Activated T-cell treated with anti-CD3 and anti-CD28 coated beads, Interleukin-2, amount 50 U/mL, for 1 hour (primary cell): ENCODE results near the gene RAD51.
A peak's percentile ranks its signal among the peaks of the same experiment; 100 is the strongest.

Experiments
- DNase-seq: peaks from one replicate; pipeline ENCODE4 v3.0.0-alpha.2; 2020

The RAD51 gene

DNA sequence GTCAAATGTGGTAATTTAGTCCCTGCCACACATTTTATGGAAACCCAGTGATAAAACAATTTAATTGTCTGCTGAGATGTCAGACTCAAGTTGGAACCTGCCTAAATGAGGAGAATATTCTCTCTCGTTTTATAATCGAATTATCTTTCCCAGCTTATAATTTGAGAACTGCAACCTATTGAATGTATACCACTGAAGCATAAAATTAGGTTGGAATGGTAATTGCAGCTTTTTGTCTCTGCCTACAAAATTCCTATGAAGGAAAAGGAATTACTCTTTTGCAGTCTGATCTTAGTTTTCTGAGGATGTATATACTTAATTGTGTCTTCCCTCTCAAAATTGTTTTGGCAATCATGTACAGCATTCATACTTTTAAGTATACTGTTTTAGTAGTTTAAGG lies 28.9 kb downstream of the RAD51 start:
- DNase-seq, result no peak

DNA sequence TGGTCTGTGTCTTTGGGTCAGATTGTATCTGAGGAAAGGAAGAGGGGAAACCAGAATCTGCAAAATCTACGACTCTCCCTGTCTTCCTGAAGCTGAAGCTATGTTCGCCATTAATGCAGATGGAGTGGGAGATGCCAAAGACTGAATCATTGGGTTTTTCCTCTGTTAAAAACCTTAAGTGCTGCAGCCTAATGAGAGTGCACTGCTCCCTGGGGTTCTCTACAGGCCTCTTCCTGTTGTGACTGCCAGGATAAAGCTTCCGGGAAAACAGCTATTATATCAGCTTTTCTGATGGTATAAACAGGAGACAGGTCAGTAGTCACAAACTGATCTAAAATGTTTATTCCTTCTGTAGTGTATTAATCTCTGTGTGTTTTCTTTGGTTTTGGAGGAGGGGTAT lies 36.1 kb downstream of the RAD51 start:
- no peak for DNase-seq

DNA sequence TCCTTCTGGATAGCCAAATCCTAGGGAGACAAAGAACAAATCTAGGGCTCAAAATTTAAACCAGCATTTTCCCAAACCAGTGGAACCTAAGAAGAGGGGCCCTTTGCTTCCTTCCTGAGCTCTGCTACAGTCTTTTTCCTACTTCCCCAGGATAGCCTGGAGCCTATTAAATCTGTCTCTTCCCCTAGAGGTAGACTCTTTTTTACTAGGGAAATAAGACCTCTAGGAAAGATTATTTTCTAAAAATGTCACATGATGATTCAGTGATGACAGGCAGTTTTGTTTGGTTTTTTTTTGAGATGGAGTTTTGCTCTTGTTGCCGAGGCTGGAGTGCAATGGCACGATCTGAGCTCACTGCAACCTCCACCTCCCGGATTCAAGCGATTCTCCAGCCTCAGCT lies 41.6 kb downstream of the RAD51 start:
- no peak for DNase-seq

DNA sequence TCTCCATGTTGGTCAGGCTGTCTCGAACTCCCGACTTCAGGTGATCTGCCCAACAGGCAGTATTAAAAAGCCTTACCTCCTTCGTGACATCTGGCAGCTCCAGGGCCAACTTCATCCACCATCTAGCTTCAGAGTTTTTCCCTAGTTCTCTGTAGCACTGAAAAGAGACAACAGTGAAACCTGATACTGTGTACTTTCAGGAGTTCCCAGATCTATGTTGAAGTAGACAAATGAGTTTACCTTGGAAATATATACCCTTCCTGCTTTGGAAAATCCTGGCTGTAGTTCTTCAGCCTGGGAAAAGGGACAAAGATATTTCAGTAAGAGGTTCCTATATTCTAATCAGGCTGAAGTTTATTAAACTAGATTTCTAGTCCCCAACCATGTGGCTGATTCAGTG lies 42.1 kb downstream of the RAD51 start:
- no peak for DNase-seq

DNA sequence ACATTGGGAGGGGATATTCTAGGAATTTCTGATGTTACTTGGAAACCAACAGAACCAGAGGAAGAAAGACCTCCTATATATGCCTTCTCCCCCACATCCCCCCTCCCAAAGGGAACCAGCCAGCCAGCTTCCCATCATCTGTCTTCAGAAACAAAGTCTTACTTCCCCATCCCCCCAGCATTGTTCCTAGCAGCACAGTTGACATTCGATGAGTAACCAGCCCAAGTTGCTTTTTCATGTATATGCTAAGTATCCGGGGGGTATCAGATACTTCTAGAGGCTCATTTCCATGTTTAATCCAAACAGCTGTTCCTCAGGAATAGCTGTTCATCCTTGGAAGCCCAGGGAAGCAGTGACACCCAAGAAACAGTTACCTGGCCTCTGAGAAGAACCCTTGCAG lies 44.1 kb downstream of the RAD51 start:
- DNase-seq, result no peak

DNA sequence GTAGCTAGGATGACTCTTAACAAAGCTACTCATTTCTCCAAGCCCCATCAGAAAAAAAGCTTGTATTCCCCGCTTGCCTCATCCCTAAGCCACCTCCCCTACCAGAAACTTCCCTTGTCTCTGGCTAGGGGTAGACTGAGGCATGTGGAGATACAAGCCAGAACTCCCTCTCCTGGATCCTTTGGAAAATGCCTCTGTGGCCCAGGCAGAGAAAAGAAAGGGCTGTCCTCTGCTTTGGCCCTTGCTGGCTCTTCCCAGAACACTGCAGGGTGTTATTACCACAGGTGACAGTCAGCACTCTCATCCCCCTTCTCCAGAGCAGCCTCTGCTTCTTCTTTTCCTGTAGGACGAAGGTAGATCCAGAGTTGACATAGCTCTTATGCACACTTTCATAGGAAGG lies 44.9 kb downstream of the RAD51 start:
- DNase-seq, result no peak

DNA sequence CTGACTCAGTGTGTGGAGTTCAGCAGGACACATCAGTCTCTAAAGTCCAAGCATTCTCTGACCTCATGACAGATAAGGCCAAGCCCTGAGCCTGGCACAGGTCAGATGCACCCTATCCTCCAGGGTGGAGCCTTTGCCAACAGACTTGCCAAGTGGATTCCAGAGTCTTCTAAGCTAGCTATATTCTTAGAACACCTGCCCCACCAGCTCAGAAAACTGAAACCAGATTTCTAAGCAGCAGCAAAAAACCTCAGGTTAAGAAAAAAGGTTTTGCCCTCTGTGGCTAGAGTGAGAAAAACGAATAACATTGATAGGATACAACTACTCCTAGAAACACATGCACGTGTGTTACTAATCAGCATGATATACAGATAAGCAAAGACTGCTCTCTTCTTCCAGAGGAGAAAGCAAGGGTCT lies 48.5 kb downstream of the RAD51 start:
- DNase-seq, result no peak

DNA sequence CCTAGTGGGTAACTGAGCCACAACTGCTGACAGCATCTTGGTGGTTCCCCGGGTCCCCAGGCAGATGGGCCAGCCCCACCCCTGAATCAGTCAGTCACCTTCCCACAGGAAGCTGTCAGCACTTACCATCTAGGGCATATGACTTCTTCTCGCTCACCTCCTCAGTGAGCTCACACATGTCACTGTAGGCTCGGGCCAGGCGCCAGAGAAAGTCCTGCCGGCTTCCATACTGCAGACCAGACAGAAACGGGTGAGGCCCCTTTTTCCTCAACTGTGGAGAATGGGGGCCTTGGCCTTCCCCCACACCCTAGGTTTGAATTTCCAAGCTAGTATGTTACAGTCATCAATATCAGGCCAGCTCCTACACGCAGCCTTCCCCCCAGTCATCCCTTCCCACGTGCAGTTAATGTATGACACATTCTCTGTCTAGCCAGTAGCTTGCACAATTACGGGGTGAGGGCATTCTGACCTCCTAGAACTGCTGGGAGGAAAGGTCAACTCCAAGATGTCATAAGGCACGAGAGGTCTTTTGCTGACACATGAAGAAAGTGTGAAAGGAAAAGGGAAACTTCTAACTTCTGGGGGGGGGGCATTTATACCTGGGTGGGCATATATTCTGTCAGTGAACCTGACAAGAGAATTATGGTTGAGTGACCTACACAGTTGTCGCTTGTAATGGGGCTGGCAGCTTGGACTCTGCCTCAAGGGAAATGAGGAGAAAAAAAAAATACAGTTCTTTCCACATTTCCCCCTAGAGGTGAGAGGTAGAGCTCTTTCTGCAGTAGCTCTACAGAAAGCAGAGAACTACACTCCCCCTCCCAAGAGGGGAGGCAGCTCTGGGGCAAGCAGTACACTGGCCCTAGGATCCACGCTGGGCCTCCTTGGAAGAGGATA lies 49.2 kb downstream of the RAD51 start:
- peak; percentile 59 for DNase-seq

DNA sequence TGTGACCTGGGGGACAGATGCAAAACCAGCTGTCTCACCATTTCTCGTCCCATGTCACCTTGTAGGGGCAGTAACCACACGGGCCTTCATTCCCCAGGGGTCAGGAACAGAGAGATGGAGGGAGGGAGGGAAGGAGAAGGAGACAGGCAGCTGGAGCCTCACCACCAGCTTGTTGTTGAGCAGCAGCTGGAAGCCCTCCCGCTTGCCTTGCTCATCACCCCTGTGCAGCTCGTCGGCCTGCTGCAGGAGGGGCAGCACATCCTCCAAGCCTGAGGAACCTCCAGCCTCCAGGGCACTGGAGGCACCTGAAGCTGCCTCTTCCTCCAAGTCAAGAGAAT lies 49.8 kb downstream of the RAD51 start:
- DNase-seq, result no peak

DNA sequence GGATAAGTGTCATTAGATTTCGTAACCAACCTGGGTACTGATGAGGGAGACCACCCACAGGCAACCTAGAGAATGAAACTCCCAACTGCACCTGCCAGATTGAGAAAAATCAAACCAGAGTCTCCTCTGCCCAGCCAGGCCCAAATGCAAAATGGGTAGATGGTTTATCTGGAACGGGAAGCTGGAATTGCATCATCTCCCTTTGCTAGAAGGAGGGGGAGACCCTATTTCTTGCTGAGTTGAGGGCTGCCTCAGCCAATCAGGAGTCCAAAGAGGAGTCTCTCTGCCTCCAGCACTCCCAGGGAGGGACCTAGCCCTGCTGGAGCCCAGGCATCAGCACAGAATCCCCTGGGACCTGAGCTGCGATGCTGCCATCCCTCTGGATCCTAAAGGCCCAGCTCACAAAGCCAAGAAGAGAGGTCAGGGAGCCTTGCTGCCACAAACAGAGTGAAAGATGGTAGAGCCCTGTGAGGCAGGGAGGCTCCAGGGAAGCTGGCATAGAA lies 52.0 kb downstream of the RAD51 start:
- DNase-seq, result no peak

DNA sequence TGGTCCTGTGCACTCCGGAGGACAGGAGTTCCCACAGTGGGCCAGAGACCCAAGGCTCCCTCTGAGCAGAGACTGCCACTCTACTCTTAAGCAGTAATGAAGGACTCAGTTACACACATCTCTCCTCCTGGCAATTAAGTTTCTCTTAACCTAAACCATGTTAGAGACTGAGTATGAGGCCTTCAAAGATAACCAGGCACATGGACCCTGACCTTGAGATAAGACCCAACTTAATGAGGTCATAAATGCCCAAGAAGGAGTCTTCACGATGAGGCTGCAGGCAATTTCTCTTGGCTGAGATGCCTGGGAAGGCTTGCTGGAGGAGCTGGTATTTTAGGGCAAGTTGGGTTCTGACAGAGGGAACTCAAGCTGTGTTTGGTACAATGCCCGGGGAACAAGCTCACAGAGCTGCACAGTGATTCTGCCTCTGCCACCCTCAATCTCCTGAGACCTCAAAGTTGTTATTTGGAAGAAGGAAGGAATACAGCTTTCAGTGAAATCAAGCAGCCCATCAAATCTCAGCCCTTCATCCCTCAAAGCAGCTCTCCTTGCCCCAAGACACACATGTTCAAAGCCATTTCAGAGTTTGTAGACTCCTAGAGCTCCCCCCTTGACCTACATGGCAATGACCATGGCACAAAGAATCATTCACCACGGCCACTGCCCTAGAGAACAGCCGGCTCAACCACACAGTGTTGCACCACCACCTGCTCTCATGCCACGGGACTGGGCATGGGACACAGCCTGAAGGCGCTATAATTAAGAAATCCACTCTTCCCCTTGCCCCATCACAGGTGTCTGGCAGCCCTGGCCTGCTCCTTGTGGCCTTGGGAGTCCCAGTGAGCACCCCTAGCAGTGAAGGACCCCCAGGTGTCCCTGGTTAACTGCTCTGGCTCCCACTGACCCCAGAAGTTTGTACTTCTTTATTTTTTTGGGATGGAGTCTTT lies 53.0 kb downstream of the RAD51 start:
- no peak for DNase-seq

DNA sequence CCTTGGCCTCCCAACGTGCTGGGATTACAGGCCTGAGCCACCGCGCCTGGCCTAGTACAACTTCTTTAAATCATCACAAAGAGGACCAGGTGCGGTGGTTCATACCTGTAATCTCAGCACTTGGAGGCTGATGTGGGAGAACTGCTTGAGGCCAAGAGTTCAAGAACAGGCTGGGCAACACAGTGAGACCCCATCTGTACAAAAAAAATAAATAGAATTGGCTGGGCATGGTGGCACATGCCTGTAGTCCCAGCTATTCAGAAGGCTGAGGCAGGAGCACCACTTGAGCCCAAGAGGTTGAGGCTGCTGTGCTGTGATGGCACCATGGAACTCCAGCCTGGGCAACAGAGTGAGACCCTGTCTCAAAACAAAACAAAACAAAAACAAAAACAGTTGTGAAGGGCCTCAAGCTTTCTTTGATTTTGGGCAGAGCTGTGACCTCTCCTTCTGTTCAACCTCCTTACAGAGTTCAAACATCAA lies 54.2 kb downstream of the RAD51 start:
- no peak for DNase-seq

DNA sequence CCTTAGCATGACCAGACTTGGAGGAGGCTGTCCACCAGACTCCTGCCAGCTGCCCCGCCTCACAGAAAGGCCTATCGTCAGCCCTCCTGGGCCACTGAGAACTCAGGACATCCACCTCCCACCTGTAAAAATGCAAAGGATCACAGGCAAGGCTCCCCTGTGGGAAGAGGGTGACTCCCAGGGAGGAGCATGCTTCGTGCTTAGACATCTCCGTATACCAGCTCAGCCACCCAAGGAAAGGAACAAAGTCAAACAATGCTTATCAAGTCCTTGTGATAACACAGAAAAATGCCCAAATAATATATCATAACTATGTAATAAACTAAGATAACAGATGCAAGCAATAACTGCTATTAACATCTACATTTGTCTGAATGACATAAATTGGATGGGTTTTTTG lies 55.9 kb downstream of the RAD51 start:
- DNase-seq, result no peak

DNA sequence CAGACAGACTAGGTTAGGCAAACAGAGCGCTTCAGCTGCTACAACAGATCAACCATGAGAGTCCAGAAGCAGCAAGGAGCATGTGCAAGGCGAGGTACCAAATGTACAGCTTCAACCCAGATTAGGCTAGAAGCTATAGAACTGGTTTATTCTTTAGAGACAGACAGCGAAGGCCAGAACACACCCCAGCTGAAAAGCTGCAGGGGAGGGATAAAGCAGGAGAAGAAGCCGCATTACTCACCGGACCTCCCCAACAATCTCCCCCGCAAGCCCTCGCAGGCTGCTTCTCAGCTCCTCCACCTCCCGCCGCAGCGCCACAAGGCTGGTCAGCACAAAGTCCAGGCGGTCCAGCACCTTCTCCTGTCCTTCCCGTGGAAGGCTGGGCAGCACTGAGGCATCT lies 56.8 kb downstream of the RAD51 start:
- DNase-seq, result no peak

DNA sequence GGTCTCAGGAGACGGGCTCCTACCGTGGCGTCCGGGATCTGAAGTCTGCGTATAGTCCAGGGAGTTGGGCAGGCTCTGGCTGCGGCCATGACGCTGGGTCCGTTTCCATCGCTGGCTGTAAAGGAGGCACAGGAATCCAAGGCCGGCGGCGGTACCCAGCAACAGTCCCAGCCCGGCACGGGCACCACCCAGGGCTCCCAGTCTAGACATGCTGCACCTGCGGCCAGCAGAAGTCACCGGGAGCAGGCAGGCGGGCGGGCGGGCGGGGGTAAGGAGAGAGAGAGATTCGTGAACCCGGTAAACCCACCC lies 59.6 kb downstream of the RAD51 start:
- DNase-seq, result no peak

DNA sequence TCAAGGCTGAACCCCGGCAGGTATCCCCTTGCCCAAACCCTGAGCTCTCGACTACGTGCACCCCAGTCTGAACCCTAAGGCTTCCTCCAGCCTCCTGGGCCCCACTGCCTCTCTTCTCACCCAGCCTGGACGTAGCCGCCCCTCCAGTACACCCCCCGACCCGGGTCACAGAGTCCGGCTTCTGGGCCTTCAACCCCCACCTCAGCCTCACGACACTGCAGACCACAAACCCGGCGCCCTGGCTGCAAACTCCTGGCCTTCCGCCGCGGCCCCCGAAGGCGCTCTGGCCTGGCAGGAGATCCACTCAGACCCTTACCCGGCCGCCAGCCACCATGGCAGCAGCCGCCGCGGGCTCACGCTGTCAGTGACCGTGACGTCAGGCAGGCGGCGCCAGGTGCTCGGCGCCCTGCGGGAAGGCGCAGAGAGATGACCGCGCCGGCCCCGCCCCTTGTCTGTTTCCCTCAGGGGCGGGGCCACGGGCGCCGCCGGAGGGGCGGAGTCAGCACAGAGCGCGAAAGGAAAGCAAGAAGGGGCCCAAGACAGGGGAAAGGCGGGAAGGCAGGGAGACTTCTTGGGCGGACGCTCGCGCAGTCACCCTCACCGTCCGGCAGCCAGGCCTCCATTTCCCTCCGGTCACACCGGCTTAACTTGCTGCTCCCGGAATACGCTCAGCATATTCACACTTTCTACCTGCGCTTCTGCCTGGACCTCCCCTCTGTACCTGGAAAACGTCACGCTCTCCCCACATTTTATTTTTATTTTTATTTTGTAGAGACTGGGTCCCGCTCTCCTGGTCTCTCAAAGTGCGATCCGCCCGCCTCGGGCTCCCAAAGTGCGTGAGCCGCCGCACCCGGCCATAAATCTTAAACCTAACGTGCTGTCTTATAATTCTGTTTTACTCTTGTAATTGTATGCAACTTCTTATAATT lies 60.2 kb downstream of the RAD51 start, which contains the start of gene RMDN3:
TSS of gene RMDN3 (minus strand) at position 372 of the 929 bp plus-strand sequence. CDS start 471 bp downstream, outside the sequence.
- DNase-seq, result peak; percentile 95

DNA sequence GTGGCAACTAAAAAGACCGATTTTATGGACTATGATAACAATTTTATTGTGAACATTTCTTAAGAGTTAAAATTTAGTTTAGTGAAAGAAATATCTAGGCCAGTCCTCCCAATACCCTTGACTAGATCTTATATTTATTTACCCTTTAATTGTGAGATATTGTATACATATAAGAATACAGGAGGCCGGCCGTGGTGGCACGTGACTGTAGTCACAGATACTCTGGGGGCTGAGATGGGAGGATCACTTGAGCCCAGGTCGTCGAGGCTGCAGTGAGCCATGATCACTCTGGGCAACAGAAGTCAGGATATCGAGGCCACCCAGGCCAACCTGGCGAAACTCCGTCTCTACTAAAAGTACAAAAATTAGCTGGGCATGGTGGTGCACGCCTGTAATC lies 60.8 kb downstream of the RAD51 start:
- DNase-seq, result no peak

DNA sequence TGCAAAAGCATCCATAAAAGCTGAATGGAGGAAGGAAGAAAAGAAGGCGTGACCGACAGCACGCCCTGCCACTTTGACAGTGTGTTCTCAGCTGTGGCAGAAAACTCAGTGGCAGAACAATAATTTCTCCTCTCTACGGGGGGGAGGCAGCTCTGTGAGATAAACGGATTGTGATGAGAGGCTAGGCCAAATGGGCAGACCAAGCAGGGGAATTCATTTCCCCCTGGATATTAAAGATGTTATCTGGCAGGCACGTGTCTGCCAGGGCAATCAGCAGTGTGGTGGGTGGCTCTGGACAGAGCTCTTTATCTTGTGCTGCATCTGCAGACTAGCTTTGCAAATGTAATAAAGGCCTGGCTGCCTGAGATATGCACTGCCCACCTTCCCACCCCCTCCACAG lies 62.0 kb downstream of the RAD51 start:
- no peak for DNase-seq

DNA sequence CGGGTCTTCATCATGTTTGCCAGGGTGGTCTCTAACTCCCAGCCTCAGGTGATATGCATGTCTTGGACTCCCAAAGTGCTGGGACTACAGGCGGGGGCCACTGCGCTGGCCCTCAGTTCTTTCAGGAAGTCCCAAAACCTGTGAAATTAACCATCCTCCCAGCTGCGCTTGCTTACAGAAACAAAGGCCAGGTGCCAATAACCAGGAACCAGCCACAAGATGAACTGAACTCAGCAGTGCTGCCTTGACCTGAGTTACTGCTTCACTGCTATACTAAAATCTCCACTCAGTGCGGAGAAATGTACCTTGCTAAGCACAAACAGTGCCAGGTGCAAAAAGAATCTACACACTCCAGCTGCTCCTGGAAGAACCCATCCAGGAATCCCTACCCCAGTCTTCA lies 65.0 kb downstream of the RAD51 start:
- no peak for DNase-seq

DNA sequence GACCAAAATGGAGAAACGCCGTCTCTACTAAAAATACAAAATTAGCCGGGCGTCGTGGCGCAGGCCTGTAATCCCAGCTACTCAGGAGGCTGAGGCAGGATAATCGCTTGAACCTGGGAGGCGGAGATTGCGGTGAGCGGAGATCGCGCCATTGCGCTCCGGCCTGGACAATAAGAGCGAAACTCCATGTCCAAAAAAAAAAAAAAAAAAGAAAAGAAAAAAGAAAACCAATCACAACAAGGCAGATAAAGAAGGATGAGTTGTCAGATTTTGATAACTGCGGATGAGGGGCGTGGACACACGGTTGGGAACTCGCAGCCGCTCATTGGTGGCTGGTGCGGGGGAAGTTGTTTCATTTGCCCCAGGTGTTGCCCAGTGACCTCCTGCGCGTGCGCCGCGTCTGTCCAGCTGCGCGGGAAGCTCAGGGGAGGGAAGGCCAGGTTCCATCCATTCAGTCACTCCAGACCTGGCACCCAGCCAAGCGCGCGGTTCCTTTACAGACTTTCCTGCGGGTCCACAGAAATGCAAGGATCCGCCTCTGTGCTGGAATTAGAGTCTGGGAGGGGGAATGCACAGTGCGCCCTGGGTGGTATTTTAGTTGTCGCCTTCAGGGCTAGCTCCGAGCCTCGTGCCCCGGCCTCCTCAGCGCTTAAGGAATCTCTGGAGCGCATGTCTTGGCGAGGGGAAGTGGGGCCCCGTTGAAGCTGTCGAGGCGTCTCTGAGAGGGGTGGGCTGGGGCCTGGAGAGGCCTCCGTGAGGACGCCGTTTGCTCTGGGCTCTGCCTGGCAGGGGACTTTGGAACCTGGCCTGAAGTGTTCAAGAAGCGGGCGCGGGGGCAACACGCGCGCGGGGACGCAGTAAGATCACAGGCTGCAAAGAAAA lies 68.2 kb downstream of the RAD51 start:
- peak; percentile 48 for DNase-seq

DNA sequence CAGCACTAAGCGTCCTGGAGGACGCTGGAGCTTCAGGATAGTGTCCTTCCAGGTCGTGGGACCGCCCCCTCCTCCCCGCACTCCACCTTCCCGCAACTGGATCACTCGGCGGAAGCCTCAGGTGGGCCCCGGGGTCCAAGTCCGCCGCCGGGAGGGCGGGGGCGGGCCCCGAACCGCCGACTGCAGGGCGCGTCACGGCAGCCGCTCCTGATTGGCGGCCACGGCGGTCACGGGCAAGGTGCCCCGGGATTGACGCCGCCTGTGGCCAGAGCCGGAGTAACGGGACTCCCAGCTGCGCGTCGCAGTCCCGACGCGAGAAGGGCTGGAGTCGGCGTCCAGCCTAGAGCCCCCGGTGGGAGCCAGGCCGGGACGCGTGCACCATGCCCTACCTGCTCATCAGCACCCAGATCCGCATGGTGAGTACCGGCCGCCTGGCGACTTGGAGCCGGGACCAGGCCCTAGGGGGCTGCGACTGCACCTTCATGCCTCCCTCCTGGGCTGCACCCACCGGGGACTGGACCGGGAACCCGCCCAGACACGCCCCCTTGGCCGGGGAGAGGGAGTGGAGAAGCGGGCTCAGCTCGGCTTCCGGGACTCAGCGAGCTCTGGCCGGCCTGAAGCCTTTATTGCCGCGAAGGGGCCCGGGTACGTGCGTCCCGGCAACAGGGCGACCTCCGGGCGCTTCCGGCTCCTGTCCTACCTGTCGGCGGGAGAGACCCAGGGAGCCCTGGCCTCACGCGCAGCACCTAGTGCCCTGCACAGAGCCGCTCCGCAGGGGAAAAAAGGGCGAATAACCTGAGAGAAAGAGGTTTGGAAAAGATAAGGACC lies 69.0 kb downstream of the RAD51 start, which contains the start of gene GCHFR:
TSS of gene GCHFR (plus strand) at position 268 of the 828 bp plus-strand sequence. CDS start at position 381, 113 bp downstream.
- peak; percentile 75 for DNase-seq
